Peyer's patch (tissue), 4 donors: Measurements from ENCODE around the gene ABL1.

Experiments
- CTCF ChIP-seq, 6 experiments: fragments of 450-650 bp in 4 of 6; fragments of 200-600 bp in 2 of 6; sonication (generic) in 1 of 6; IDR thresholded peaks; one replicate each; pipeline ENCODE4 v1.5.1; 2017 to 2019; ENCODE audit warnings: antibody characterized with exemption in 6 of 6, mild to moderate bottlenecking in 3 of 6, moderate library complexity in 1 of 6
- POLR2A ChIP-seq, 2 donors: fragments of 450-650 bp; IDR thresholded peaks; one replicate each; pipeline ENCODE4 v1.5.1; 2017; ENCODE audit warnings: antibody characterized with exemption in 2 of 2, mild to moderate bottlenecking in 2 of 2, moderate library complexity in 2 of 2

GRCh38 chr9:130881516-130881915 is 46.5 kb downstream of the ABL1 start:
- TF ChIP-seq CTCF (IDR thresholded peaks at IDR 0.05) (no peak), POLR2A (IDR thresholded peaks at IDR 0.05) (no peak)
